ENCODE data around the gene SPTB.

The SPTB gene

GRCh38 chr14:64880221-64881121, 764 bp upstream of the SPTB start:
- DNase-seq = peak; percentile 22 to 63

- no peak for DNase-seq
Measured at GRCh38 chr14:64878837-64879634, 671 bp downstream of the SPTB start.

- DNase-seq = no peak
Measured at GRCh38 chr14:64877846-64878245, 1.9 kb downstream of the SPTB start.

- DNase-seq = no peak
Measured at GRCh38 chr14:64875350-64875749, 4.4 kb downstream of the SPTB start.

GRCh38 chr14:64873506-64874219, 6.0 kb downstream of the SPTB start:
- DNase-seq = no peak

- DNase-seq = no peak
Measured at GRCh38 chr14:64871344-64871743, 8.4 kb downstream of the SPTB start.

- DNase-seq = no peak
Measured at GRCh38 chr14:64870160-64870559, 9.5 kb downstream of the SPTB start.

GRCh38 chr14:64868841-64869240, 10.9 kb downstream of the SPTB start:
- no peak for DNase-seq

GRCh38 chr14:64868379-64868778, 11.3 kb downstream of the SPTB start:
- no peak for DNase-seq

- no peak for DNase-seq
Measured at GRCh38 chr14:64867182-64867581, 12.5 kb downstream of the SPTB start.

GRCh38 chr14:64865992-64866391, 13.7 kb downstream of the SPTB start:
- no peak for DNase-seq

GRCh38 chr14:64865109-64865508, 14.6 kb downstream of the SPTB start:
- DNase-seq = no peak

GRCh38 chr14:64864258-64864657, 15.4 kb downstream of the SPTB start:
- DNase-seq = no peak

- no peak for DNase-seq
Measured at GRCh38 chr14:64861916-64862315, 17.8 kb downstream of the SPTB start.

GRCh38 chr14:64860039-64860438, 19.7 kb downstream of the SPTB start:
- DNase-seq = no peak

- DNase-seq = no peak
Measured at GRCh38 chr14:64857979-64858744, 21.5 kb downstream of the SPTB start.

GRCh38 chr14:64856529-64857445, 22.9 kb downstream of the SPTB start:
- no peak for DNase-seq

- no peak for DNase-seq
Measured at GRCh38 chr14:64855721-64856528, 23.8 kb downstream of the SPTB start.

GRCh38 chr14:64850369-64851137, 29.2 kb downstream of the SPTB start:
- no peak for DNase-seq

GRCh38 chr14:64849940-64850339, 29.8 kb downstream of the SPTB start:
- no peak for DNase-seq

All from CD4-positive, alpha-beta T cell treated with Interferon alpha-2 for 1 hour (primary cell).